ENCODE data around the gene LSP1.

The LSP1 gene

DNA sequence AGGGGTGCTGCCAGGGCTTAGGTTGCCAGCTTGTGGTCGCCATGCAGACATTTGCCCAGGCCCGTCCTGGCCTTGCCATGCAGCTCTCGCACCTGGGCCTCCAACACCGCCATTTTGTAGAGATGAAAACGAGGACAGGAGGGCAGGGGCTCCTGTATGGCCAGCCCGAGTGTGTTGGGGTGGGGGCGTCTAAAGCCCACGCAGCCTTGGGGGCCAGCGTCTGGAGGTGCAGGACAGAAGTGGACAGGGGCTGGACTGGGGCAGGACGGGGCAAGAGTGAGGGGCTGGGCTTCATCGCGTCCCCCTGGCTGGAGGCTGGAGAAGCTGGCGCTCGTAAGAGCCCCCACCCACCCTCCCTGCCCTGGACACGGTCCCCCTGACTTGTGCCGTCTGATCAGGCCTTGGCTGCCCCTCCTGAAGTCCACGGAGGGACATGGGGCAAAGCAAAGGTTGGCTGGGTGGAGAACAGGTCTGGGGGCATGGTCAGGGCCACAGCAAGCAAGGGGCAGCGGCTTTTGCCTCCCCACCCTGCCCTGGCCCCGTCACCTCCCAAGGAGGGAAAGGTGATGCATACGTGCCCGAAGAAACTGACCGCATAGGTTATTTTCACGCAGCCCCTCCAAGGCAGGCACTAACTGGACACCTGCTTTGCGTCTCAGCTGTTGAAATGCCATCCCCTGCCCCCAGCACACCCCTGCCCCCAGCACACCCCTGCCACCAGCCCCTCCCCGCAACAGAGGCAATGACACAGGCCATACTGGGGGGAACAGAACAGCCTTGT is 67.4 kb downstream of the LSP1 start:
- DNase-seq = no peak

DNA sequence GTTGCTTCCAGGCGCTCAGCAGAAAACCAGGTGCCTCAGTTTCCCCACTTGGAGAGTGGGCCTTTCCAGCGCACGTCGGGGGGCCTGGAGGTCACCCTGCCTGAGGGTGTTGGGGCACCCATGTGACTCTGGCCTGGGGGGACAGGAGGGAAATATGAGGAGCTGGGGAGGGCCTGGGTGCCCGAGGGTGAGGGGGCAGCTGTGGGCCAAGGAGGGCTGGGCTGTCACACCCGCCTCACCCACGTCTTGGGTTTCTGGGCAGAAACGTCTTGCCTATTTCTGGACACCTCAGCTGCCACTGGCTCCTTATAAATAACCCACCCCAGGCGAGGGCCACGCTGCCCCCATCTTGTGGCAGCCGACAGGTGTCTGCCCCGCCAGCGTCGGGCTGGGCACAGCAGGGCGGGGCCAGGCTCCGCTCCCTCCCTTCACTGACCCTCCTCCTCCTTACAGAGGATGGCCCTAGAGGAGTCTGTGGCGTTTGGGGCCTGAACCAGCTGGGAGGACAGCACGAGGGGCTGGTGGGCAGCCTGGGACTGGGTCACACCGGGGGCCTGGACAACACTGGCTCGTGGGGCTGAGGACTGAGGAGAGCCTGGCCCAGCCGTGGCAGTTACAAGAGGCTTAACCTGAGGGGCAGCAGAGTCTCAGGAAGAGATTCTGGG is 68.2 kb downstream of the LSP1 start:
- DNase-seq = no peak

DNA sequence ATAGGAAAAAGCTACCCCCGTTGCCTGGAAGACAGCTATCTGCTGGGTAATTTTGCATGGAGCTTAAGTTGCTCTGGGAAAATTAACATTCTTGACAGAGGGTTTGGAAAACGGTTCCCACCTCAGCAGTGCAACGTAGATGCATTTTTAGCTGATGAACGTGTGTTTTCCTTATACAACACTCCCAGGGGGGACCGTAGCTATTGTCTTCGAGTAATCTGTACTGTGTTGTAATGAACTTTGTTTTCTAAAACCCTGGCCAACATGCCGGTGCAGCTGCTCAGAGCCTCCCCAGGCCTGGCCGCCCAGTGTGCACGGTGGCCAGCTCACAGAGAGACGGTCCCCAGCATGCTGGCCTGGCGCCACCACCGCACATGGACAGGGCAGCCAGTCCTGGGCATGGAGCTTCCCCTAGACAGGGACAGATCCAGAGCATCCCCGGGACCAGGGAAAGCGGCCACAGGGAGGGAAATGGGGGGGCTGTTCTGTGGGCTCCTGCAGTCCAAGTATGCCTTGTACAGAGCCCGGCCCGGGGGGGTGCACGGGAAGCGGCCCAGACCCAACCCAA is 68.8 kb downstream of the LSP1 start:
- no peak for DNase-seq

DNA sequence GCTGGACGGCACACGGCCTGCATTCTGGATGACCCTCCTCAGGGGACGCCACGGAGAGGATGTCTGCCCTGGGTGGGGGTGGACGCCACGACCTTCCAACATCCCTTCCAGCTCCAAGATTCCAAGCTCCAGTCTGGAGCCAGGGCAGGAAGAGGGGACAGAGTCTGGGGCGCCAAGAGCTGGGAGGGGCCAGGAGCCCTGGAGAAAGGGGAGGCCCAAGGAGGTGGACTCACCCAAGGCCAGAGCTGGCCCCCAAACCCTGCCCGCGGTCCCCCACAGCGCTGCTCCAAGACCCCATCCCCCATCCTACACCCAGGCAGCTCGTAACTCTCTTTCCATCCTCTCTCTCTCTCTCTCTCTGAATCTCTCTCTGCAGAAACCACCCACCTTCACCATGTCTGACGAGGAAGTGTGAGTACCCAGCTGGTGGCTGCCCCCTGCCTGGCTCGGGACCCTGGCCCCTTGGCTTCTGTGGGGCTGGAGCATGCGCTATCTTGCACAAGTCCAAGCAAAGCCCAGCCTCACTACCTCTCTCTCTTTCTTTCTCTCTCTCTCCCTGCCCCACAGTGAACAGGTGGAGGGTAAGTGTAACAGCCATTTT is 69.7 kb downstream of the LSP1 start:
- no peak for DNase-seq

DNA sequence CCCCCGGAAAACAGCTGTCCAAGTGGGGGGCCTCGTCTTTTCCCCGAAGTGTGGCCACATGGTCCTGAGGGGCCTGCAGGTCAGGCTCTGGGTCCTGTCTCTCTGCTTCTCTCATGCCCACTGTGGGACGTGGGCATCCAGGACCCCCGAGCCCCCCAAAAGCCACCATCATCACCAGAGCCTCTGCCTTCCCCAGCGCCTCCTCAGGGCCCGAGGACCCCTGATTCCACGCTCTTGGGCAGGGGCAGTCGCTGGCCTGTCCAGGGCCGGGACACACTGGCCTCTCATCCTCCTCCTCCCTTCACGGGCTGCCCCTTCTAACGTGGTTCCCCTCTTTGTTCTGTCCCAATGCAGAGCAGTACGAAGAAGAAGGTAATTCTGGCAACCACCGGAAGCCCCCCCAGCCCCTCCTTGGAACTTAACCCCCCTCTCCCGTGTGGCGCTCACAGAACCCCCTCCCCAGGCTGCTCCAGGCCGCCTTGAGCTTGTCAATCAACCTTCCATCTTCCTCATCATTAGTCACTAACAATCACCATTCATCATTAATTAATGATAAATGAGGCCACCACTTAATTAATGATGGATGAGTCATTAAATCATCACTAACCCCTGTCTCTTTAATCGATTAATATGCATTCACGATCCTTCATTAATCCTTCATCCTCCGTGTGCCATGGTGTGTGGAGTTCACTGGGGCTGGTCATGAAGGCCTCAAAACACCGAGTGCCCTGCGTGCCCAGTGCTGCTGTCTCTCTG is 70.5 kb downstream of the LSP1 start:
- no peak for DNase-seq

DNA sequence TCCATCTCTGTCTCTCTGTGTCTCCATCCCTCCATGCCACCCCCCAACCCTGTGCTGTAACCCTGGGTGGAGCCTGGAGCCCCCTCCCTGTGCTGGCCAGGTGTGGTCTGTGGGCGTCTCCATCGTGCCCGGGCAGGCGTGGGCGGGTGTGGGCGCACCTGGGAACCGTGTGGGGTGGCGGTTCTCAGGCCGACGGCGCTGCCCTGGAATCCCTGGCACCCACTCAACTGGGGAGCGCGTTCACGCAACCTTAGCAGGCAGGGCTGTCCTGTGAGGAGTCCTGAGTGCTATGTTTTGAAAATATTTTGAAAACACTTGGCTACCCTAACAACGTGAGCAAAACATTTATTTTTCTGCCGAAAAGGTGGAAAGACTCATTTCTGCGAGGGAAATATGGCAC is 71.3 kb downstream of the LSP1 start:
- DNase-seq = no peak

DNA sequence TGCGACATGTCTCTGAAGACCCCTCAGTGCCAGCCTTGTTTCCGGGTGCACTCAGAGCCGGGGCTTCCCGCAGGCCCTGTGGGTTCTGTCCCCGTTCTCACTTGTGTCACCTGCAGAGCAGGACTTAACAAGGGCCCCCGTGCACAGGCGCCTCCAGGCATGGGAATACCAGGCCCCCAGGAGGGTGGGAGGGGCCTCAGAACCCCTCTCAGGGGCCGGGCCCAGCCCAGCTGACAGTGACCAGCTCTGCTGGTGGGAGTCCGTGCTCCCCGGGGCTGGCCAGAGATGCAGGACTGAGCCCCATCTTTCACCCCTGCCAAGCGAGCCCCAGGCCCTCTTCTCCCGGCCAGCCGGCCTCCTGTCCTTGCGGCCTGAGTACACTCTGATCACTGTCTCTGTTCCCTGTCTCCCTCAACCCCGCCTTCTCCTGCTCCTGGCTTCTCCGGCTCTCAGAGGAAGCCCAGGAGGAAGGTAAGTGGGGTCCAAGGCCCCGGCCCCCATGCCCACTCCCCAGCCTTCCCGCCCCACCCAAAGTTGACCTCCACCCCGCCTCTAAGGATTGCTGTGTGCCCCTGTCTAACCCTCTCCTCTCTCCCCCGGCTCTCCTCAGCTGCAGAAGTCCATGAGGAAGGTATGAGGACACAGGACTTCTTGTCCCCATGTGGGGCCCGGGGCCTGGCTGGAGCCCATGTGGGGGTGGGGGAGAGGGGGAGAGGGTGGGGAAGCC is 71.9 kb downstream of the LSP1 start:
- no peak for DNase-seq

DNA sequence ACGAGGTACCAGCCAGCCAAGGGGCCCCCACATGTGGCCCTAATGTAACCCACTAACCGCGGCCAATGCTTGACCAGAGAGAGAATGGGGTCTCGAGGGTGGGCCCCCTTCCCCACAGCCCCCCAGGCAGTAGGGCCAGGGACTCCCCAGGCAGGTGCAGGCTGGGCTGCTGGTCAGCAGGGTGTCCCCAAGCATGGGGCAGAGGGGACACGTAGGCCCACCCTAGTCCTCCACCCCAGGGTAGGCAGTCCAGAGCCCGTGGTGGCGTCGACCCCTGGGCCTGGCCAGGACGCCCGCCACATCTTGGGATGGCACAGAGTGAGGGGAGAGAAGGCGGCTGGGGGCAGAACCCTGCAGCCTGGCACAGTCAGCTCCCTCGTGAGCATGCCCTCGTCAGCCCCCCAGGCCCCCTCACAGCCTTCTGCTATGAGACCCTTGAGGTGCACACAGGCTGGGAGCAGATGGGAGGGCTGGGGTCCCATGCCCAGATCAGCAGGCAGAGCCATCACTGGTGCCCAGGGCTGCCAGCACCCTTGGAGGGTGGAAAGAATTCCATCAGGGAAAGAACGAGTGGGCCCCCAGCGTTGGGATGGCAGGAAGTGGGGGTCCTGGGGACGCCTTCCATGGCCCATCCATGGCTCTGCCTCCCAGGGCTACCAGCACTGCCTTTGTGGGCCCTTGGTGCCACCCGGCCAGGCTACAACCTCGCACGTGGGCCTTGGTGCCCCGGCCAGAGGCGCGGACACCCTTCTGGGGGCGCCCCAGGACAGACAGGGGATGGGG is 72.7 kb downstream of the LSP1 start:
- no peak for DNase-seq

DNA sequence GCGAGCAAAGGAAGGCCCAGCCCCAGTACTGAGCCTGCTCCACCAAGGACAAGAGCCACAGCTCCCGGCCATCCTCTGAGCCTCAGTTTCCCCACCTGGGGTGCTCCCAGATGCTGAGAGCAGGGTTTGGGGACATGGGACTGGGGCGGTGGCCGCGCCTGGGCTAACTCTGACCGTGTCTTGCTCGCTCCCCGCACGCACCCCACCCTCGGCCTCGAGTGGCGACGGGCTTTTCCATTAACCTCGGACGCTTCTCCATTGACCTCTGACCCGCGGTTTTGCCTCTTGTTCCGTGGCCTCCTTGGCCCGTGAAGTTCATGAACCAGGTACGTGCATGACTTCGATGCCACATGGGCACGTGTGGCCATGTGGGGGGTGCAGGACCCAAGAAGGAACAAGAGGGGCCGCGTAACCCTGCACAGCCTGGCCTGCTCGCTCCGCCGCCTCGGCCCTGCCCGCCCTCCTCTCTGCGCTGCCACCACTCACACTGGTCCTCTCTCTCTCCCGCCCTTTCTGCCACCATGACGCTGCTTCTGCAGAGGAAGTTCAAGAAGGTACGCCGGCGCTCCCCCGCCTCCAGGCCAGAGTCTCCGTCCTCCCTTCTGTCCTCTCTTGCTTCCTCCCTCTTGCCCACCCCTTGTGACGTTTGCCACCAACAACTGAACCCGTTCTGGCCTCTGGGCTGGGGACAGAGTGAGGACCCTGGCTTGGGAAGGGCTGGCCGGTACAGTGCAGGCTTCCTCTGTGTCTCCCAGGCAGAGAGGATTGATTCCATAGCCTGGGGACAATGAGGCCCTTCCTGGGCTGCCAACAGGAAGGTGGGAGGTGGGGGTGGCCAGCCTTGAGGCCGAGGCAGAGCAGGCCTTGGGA is 73.5 kb downstream of the LSP1 start:
- DNase-seq = peak in 1 of 2 donors; percentile 32

DNA sequence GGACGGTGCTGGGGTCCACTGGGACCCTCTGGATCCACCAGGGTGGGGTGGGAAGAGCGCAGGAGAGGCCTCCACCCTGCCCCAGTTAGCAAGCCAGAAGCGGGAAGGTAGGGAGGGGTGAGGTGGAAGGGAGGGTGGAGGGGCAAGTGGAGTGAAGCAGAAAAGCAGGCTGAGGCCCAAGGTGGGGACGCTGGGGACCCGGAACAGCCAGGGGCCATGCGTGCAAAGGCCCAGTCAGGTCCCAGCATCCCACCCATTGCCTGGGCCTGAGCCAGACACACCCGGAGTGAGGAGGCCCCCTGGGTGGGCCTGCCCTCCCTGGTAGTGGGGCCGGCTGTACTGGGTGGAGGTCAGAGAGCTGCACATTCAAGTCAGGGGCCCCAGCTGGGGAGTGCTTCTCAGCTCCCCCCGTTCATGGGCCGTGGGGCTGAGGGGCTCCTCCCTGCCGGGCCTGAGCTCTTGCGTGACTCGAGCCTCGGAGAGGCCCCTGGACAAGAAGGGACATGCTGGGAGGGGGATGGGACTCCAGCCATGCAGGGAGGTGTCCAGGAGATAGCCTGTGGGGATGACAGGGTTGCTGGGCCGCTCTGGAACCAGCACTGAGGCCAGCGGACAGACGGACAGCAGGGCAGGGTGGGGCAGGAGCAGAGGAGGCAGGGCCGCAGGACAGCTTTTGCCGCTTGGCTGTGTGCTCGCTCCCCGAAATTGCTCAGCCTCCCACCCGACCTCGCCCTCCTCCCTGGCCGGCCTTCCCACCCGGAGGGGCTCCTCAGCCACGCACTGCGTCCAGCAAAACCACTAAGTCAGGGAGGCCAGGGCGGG is 74.4 kb downstream of the LSP1 start:
- no peak for DNase-seq

DNA sequence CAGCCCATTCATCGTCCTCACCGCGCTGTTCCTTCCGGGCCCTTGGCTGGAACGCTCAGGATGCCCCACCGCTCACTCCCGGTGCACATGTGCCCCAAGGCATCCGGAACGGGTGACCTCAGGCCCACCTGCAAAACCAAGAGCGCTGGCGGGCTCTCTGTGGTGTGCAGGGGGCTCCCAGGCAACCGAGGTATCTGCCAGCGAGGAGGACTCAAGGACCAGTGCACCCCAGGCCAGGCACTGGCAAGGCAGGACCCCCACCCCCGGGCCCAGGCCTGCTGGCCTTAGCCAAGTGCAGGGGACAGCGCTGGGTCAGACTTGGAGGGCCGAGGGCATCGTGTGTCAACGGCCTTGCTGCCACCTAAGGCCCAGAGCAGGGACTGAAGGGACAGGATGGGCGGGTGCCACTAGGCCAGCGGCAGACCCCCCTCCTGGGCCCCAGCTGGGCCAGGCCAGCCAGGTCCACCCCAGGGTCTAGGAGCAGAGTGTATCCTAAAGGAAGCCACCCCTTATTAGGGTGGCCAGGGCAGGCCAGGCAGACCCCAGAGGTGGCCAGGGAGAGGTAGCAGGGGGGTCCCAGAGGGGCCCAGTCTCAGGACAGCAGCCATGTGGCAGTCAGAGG is 75.1 kb downstream of the LSP1 start:
- no peak for DNase-seq

DNA sequence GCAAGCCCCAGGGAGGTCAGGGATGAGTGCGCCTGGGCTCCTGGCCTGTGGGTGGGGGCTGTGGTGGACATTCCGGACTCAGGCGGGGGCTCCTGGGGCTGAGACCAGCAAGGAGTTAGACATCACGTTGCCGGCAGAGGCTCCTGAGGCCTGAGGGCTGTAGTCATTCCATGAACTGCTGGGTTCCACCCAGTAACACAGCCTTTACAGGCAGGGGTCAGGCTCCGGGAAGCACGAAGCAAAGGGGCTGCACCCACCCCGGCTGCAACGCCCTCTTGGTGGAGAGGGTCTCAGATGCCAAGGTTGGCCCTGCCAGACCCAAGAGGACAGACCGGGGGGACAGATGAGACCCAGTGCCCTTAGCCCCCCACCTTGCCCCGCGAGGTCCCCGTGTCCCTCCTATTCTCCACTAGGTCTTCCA is 75.6 kb downstream of the LSP1 start:
- DNase-seq = no peak

DNA sequence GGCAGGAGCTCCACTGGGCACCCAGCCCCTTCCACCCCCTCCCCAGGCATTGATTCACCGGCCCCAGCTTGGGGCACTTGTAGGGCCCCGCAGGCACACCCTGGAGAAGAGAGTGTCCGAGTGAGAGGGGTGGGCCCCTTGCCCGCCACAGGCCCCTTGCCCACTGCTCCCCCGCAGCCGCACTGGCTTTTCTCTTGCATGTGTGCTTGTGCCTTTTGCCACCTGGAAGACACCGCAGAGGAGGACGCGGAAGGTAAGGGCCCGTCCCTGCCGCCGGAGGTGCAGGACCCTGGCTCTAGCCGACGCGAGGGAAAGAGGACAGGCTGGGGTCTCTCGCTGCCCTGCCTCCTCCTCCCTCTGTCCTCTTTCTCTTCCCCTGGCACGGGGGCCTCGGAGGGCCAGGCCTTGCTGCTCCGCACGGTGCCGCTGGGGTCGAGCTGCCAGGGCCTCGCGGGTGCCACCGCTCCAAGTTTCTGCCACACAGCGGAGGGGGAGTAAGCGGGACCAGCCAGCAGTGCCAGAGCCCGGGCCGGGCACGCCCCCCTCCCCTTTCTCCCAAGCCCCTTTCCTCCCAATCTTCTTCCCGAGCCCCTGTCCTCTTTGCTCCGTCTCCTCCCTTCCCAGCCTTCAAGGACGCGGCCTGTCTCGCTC is 76.1 kb downstream of the LSP1 start:
- DNase-seq = no peak

DNA sequence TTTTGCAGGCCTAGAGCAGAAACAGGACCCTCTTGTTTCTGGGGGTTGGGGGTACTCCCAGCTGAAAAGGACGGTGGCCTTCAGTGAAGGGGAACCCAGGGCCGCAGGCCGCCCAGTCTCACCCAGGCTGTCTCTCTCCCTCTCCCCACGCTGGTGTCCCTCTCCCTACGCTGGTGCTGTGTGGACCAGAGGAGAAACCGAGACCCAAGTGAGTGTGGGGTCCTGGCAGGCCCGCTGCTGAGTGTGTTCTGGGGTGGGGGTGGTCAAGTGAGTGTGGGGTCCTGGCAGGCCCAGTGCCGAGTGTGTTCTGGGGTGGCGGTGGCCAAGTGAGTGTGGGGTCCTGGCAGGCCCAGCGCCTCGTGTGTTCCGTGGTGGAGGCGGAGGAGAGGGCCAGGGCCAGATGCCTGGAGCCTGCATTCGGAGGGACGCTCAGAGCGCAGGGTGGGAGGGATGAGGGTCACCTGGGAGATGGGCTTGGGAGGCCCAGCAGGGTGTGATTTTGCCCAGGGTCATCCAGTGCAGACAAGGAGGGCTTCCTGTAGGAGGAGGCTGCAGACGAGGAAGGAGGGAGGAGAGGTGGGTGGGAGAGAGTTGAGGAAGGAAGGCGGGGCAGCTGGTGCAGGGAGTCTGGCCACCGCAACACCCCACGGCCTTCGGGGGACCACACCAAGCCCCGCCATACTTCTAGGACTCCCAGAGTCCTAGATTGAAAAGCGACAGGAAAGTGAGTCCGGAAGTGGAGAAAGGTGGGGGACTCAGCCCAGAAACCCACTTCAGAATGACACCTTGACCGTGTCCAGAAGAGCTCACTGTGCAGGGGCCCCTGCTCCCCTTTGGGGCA is 77.0 kb downstream of the LSP1 start:
- DNase-seq = no peak

DNA sequence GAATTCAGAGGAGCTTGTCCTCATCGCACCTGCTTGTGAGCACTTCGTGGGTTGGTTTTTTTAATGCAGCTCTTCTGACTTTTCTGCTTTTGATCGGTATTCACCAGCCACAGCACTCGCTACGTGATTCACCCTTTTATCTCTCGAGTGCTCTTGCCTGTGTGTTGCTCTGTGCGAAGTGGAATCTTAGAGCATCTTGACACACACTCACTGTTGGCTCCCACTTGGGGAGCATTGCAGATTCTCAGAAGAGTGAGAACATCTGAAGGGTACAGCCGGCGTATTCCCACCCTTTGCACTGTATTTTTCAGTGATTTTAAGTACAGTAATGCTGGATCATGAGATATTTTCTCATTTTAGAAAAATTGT is 77.6 kb downstream of the LSP1 start:
- DNase-seq = no peak

DNA sequence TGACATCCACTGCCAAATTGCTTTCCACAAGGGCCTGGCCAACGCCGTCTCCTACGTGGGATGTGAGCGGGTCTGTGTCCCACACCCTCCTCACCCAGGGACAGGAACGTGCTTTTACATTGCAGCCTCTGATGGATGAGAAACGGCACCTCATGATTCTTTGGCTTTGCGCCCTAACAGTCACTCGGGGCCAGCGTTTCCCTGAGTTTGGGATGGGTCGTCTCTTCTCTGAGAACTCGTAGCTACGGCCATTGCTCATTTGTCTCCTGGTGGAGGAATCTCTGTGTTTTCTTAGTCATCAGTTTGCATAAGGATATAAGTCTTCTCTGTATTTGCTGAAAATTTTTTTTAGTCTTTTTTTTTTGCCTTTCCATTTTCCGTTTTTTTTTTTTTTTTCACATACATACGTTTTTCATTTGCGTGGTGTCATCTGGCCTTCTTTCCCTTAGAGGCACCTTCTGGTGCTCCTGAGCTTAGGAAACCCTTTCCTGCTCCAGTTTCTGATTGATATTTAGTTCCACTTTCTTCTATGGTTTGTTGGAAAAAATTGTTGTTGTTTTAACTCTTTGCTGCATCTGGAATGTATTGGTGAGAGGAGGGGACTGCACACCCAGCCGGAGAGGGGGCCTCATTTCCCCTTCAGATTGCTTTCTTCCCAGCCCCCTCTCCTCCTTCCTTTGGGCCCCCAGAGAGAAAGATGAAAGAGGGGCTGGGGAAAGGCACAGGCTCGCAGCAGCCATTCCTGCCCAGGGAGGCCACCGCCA is 78.6 kb downstream of the LSP1 start:
- no peak for DNase-seq

DNA sequence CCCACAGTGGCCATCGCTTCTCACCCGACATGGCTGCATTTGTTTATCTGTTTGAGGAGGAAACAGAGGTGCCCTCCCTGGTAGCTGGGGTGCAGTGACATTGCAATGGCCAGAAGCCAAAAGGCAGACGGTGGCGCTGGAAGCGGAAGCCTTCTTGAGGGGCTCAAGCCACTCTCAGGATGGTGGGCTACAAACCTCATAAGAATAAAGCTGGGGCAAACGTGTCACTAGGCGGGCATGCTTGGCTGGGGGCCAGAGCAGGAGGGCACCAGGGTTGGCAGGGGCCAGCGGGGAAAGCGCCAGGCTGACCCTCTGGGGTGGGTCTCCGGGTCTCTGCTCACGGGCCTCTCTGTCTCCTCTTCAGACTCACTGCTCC is 79.2 kb downstream of the LSP1 start:
- no peak for DNase-seq
